ENCODE measurements around the gene PEX3.

DNA sequence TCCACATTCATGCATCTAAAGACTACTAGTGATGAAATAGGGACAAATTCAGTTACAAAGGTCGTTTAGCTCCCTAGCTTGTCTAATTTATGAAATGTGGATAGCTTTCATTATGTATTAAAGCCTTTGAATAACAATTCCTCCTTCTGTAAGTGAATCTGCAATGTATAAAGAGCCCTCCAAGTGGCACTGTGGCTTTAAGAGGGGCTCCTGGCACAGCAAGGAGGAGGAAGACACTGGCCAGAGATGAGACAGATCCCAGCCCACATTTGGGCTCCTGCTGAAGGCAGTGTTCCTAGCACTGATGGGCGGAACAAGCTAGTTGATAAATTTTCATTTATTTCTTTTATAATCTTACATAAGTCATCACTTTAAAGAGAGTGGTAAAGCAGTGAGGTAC lies 78.5 kb downstream of the PEX3 start:
- TF ChIP-seq, protein P1, sequence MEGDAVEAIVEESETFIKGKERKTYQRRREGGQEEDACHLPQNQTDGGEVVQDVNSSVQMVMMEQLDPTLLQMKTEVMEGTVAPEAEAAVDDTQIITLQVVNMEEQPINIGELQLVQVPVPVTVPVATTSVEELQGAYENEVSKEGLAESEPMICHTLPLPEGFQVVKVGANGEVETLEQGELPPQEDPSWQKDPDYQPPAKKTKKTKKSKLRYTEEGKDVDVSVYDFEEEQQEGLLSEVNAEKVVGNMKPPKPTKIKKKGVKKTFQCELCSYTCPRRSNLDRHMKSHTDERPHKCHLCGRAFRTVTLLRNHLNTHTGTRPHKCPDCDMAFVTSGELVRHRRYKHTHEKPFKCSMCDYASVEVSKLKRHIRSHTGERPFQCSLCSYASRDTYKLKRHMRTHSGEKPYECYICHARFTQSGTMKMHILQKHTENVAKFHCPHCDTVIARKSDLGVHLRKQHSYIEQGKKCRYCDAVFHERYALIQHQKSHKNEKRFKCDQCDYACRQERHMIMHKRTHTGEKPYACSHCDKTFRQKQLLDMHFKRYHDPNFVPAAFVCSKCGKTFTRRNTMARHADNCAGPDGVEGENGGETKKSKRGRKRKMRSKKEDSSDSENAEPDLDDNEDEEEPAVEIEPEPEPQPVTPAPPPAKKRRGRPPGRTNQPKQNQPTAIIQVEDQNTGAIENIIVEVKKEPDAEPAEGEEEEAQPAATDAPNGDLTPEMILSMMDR (IDR thresholded peaks at IDR 0.05; ENCODE audit: low read length) = no peak; the same call in 1 of the 2 replicates
- no peak for TF ChIP-seq EZH2 (IDR thresholded peaks at IDR 0.05; ENCODE audit: borderline replicate concordance, low read length)

Measured in OCI-LY1 (cell line).